Endodermal cell (in vitro differentiated cells): ENCODE data around the gene NPAS3. TPM values are rescaled to one million over a fixed set of nuclear protein-coding genes. Genes with fewer than 3 reads are reported as not detected.

ENCODE experiments used
- DNase-seq: peaks from one replicate; pipeline ENCODE4 v3.0.0-alpha.2; 2017
- H3K27ac ChIP-seq: 2 replicates; pipeline ENCODE4 v1.5.1; 2013; ENCODE audit warnings: mild to moderate bottlenecking, low read depth, low read length, moderate library complexity
- H3K27me3 ChIP-seq: 2 replicates; pipeline ENCODE4 v1.6.1; 2013; ENCODE audit warnings: mild to moderate bottlenecking, low read length, moderate library complexity; ENCODE audit not compliant: insufficient read depth, control insufficient read depth, poor library complexity, severe bottlenecking
- H3K36me3 ChIP-seq: 2 replicates; pipeline ENCODE4 v1.7.0; 2013; ENCODE audit warnings: mild to moderate bottlenecking, low read length, moderate library complexity; ENCODE audit not compliant: control insufficient read depth, insufficient read depth
- H3K4me1 ChIP-seq: one replicate; pipeline ENCODE4 v1.7.0; 2013; ENCODE audit warnings: low read length; ENCODE audit not compliant: control insufficient read depth, insufficient read depth
- H3K4me3 ChIP-seq: 2 replicates; pipeline ENCODE4 v1.5.1; 2013; ENCODE audit warnings: mild to moderate bottlenecking, low read length, moderate library complexity
- H3K9ac ChIP-seq: 2 replicates; pipeline ENCODE4 v1.6.1; 2013; ENCODE audit warnings: mild to moderate bottlenecking, low read length, moderate library complexity; ENCODE audit not compliant: poor library complexity, severe bottlenecking; ENCODE audit errors: extremely low read depth
- H3K9me3 ChIP-seq: 2 replicates; pipeline ENCODE4 v1.6.1; 2013; ENCODE audit warnings: mild to moderate bottlenecking, low read length, moderate library complexity; ENCODE audit not compliant: control insufficient read depth
- H3K27ac Mint-ChIP-seq: 2 replicates; pipeline ENCODE4 v1.8.0; 2020; ENCODE audit warnings: mixed read lengths
- H3K27me3 Mint-ChIP-seq: 2 replicates; pipeline ENCODE4 v1.8.0; 2021; ENCODE audit warnings: mild to moderate bottlenecking, mixed read lengths; ENCODE audit not compliant: insufficient read depth
- H3K36me3 Mint-ChIP-seq: 2 replicates; pipeline ENCODE4 v1.8.0; 2020; ENCODE audit warnings: low read depth, mixed read lengths
- H3K4me1 Mint-ChIP-seq: 2 replicates; pipeline ENCODE4 v1.8.0; 2020; ENCODE audit warnings: mixed read lengths
- H3K4me3 Mint-ChIP-seq: 2 replicates; pipeline ENCODE4 v1.8.0; 2020; ENCODE audit warnings: mild to moderate bottlenecking, moderate library complexity, mixed read lengths
- H3K9me3 Mint-ChIP-seq: 2 replicates; pipeline ENCODE4 v1.8.0; 2020; ENCODE audit warnings: mild to moderate bottlenecking, mixed read lengths
- WGBS, 2 experiments: methylation state at CpG; one replicate each; pipeline versions ENCODE4 v1.1.5 to v1.1.7; 2013; ENCODE audit warnings: missing lambda C conversion rate in 2 of 2, mixed read lengths in 1 of 2; ENCODE audit not compliant: insufficient coverage in 1 of 2, insufficient read length in 1 of 2; 5-methylcytosine and 5-hydroxymethylcytosine counted together
- total RNA-seq, 2 donors: library from RNA; stranded (reverse); fragmentation: NEBNext Ultra II Directional in 1 of 2; extraction: Animal tissue kit (Norgen Biotek cat#: 25700) in 1 of 2; gene quantifications; 2 replicates in 1 of 2; 3 replicates in 1 of 2; pipeline ENCODE4 v1.2.1, GENCODE V29; 2021
- TF ChIP-seq, protein P1 (sequence below): fragments of 200-600 bp; sonication (generic); conservative IDR thresholded peaks from 2 replicates; pipeline ENCODE4 v1.5.0; 2021; ENCODE audit warnings: antibody characterized with exemption, mild to moderate bottlenecking

The NPAS3 gene
- total RNA-seq, 2 donors from 2014 or later: 1.4 to 1.6 TPM

DNA sequence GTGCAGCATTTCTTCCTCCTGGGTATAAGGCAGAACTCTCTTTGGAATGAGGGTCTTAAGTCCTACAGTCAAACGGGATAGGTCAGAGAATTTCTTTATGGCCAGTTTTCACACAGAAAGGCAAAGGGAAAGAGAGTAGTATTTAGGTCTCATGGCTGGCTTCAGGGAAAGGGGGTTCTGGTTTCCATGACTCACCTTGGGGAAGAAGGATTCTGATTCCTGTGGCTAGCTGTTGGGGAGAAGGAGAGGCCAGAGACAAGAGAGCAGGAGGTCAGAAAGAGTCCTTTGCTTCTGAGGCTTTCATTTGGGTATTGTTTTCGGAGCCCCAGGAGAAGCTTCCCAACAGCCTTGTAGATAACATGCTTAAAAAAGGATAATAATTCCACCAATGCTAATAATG lies 332.5 kb downstream of the NPAS3 start:
- H3K36me3 Mint-ChIP-seq: no peaks in the 10 kb centered on the region
- Histone ChIP-seq H3K27me3 (no peaks in the 10 kb centered on the region), H3K27ac (no peak overlapping the region), H3K9me3 (no peaks in the 10 kb centered on the region), H3K4me1 (no peaks in the 10 kb centered on the region), H3K36me3 (no peaks in the 10 kb centered on the region), H3K4me3 (no peak overlapping the region), H3K9ac (no peak overlapping the region)
- peaks cover 8% of the 10 kb centered on the region for H3K4me1 Mint-ChIP-seq
- no peak overlapping the region for H3K4me3 Mint-ChIP-seq
- TF ChIP-seq, protein P1, sequence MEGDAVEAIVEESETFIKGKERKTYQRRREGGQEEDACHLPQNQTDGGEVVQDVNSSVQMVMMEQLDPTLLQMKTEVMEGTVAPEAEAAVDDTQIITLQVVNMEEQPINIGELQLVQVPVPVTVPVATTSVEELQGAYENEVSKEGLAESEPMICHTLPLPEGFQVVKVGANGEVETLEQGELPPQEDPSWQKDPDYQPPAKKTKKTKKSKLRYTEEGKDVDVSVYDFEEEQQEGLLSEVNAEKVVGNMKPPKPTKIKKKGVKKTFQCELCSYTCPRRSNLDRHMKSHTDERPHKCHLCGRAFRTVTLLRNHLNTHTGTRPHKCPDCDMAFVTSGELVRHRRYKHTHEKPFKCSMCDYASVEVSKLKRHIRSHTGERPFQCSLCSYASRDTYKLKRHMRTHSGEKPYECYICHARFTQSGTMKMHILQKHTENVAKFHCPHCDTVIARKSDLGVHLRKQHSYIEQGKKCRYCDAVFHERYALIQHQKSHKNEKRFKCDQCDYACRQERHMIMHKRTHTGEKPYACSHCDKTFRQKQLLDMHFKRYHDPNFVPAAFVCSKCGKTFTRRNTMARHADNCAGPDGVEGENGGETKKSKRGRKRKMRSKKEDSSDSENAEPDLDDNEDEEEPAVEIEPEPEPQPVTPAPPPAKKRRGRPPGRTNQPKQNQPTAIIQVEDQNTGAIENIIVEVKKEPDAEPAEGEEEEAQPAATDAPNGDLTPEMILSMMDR: no peak
- no peaks in the 10 kb centered on the region for H3K9me3 Mint-ChIP-seq
- WGBS, 2 experiments: 76 to 100% methylated on average over 1 of the region's 2 CpGs
- peak; percentile 48 for DNase-seq
- H3K27me3 Mint-ChIP-seq: no peaks in the 10 kb centered on the region
- H3K27ac Mint-ChIP-seq: peak overlapping the region; percentile 48

DNA sequence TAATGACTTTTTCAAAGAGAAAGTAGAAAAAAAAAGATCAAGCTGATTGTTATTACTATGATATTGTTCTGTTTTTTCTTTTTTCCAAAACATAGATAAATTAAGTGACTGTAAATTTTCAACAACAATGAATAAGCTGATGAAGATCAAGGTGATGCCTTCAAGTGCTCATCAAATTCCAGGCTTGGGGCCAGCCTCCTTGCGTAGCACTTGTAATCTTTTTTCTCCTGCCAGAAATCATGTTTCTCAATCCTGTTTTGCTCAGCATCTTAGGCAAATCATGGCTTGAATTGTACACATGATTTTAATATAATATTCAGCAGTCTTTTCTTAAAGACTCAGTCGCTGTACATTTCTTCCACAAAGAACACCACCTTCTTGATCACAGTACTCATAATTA lies 333.2 kb downstream of the NPAS3 start:
- peaks cover 8% of the 10 kb centered on the region for H3K4me1 Mint-ChIP-seq
- no peaks in the 10 kb centered on the region for H3K4me1 ChIP-seq

DNA sequence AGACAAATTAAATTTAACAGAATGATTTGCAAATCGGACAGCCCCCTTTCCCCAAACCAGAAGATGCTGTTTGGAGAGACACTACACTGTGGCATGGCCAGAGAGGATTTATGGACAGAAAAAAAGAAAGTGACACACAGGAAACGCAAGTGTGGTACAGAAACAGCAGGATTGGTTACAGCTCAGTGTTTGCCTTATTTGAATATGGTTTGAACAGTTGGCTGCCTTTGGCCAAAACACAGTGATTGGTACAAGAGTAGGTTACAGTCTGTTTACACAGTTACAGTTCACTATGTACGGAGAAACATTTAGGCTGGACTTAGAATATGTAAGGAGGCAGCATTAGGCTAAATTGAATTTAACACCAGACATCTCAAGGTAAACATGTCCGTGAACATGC lies 335.3 kb downstream of the NPAS3 start:
- no peak overlapping the region for H3K4me3 ChIP-seq
- no peaks in the 10 kb centered on the region for H3K4me1 ChIP-seq
- H3K9me3 ChIP-seq: no peaks in the 10 kb centered on the region
- H3K4me1 Mint-ChIP-seq: peaks cover 8% of the 10 kb centered on the region
- no peaks in the 10 kb centered on the region for H3K36me3 ChIP-seq
- no peak overlapping the region for H3K27ac Mint-ChIP-seq
- no peaks in the 10 kb centered on the region for H3K36me3 Mint-ChIP-seq
- WGBS, 2 experiments: 97 to 100% methylated on average over 4 of the region's 4 CpGs
- TF ChIP-seq, protein P1: no peak
- H3K4me3 Mint-ChIP-seq: no peak overlapping the region
- H3K27me3 ChIP-seq: no peaks in the 10 kb centered on the region
- DNase-seq: no peak
- no peaks in the 10 kb centered on the region for H3K9me3 Mint-ChIP-seq
- H3K27me3 Mint-ChIP-seq: no peaks in the 10 kb centered on the region
- H3K27ac ChIP-seq: no peak overlapping the region
- H3K9ac ChIP-seq: no peak overlapping the region

More for the DNA sequence above, 333.2 kb downstream of the NPAS3 start:
- Mint-ChIP-seq H3K36me3 (no peaks in the 10 kb centered on the region), H3K9me3 (no peaks in the 10 kb centered on the region), H3K27ac (no peak overlapping the region), H3K4me3 (no peak overlapping the region), H3K27me3 (no peaks in the 10 kb centered on the region)
- H3K27me3 ChIP-seq: no peaks in the 10 kb centered on the region
- H3K9me3 ChIP-seq: no peaks in the 10 kb centered on the region
- TF ChIP-seq, protein P1: no peak
- WGBS, 2 experiments: 88 to 100% methylated on average over 1 to 2 of the region's 2 CpGs
- H3K36me3 ChIP-seq: no peaks in the 10 kb centered on the region
- H3K4me3 ChIP-seq: no peak overlapping the region
- H3K9ac ChIP-seq: no peak overlapping the region
- H3K27ac ChIP-seq: no peak overlapping the region
- DNase-seq: no peak
